LoVo (cell line): ENCODE measurements around the gene KIAA1217.
"Not testable (repeated sequence)": the region's sequence is repeated elsewhere in the genome, so short reads cannot be mapped to it uniquely, and the experiment has no call there.

Experiments used
- DNase-seq: peaks from one replicate; pipeline ENCODE4 v3.0.0-alpha.2; 2016; ENCODE audit warnings: low spot score

Gene KIAA1217

DNA sequence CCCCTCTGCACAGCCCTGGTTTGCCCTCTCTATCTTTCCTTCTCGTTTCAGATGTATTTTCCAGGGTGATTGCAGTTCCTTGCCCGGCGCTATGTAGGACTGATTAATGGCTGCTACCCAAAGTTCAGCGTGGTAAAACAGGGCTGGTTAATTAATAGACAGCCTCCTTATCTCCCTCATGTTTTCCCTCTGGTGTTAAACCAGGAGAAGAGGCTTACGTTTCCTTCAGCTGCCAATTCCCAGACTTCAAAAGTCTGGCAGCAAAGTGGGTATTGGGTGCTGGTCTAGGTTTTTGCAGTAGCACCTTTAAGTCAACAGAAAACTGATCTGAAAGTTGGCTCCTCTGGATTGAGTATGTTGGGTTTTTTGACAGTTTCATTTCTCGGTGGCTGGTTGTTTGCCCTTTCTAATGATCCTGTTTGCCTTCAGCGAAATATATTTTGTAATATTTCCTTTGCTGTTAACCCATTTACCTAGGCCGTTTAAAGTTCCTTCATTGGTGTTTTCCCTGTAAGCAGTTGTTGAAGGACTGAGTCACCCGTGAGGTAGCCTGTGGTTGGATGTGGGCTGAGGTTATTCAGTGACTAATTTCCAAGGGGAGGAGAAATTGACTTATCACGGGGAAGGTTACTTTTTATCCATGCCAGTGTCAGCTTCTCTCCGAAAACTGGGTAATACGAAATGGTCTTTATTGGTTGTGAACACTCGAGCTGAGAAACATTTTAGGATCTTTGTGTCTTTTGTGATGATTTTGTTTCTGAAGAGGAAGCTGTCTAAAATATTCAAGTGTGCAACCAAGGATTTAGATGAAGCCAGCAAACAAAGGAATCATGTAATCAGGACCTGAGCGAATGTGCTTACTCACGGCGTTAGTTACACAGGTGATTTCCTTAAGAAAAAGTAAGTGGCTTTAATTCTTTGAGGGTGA, 257.2 kb downstream of the KIAA1217 start:
- DNase-seq: peak; percentile 87

DNA sequence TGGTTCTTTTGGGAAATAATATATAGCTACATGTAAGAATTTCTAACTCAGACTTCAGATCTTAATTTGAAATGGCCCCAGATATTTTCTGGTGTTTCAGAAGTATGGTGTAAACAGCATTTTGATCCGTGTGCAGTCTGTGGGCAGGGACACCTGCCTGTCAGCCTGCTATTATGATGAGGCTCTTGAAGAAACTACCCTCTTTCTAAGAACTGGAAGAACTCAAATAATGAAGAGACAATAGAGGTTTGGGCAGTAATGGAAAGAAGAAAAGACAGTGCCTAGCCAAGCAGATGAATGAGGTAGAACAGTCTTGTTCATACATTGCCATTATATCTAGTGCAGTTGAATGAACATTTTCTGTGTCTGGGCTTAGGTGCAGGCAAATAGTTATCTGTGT, 258.2 kb downstream of the KIAA1217 start:
- no peak for DNase-seq

DNA sequence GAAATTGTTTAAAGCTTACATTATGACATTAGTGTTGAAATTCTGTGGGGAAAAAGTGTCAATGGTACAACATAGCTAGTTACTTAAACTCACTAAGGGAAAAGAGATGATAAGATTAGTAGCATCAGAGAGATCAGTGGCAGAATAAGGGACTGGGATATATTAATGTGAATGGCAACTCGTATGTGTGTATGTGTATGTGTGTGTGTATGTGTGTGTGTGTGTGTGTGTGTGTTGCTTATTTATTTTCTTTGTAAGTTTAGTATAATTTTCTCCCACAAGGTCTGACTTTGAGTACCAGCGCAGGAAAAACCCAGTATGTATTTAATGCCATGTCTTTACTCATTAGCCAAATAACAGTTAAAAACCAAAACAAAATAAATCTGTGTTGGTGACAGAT, 258.7 kb downstream of the KIAA1217 start:
- DNase-seq: no peak

DNA sequence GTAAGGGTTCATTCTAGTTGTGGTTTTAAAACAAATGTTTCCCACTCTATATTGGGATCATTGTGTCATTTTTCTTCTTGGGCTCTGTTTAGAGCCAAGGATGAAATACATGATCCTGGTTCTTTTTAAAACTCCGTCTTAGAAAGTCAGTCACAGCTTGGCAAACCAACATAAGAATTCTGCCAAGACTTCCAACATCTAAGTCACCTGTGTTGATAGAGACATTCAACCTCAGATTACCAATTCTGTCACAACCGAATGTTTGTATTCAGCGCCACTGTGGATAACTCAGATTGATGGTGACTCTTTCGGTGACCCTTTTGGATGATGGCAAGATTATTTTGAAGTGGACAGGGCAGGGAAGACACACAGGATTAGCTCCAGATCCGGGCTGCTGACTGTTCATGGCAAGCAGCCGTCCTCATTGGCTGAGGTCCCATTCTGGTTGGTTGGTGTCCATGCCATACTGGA, 259.4 kb downstream of the KIAA1217 start:
- DNase-seq: no peak

DNA sequence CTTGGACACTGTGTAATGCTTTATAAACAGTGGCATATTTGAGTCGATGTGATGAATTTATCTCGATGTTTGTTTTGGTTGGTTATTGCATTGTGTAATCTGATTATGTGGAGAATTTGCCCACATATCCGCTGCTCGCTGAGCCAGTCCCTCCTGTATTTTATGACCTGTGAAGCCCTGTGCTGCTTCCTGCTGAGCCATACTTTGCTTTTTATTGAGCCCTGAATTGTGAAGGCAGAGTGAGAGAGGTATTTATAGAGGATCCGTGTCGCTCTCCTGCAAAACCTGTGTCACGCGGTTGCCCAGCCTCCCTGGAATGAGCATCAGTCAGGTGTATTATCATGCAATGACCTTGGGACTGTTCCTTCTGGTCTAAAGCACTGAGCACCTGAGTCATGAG, 261.1 kb downstream of the KIAA1217 start:
- peak; percentile 85 for DNase-seq

DNA sequence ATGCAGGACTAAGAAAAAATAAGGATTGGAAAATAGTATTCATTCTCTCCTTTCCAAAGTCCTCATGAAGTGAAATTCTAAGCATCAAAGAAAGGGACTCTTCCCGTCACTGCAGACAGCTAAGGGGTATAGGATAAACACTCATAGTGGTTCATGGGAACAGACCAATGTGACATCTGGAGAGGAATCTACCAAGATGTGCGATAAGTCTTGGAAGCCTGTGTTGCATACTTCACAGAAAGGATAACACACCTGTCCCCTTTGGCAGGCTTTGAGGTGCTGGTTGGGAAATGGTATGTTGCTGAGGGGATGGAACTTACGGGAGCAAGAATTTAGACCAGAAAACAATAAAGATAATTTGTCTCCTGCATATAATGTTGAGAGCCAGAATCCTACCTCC, 266.7 kb downstream of the KIAA1217 start:
- no peak for DNase-seq

DNA sequence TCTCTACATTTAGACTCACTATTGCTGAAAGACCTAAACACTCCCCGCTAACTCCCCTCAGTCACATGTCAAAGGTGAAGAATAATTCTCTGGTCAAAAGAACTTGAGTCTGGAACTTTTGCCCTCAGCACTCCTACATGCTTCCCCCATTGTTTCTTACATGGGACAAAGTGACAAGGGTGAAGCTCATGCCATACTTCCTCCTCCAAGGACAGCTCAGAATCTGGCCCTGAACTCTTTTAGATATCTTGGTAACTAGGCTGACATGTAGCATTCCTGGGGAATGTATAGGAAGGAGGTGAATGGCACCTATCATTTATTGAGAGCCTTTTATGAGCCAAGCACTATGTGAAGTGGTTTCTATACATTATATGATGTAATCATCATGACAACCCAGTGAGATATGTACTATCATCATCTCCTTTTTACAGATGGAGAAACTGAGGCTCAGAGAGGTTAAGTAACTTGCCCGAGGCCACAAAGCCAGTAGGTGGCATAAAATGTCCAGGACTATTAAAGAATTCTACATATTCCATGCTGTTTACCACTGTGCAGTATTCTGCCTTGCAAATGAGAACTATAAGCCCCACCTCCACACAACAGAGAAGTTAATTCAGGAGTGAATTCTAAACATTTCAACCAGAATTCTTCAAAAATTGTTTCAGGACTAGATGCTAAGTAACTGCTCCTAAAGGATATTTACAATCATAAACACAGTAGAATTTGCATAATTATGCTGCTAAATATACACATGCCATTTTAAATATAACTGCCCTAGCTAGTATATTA, 268.2 kb downstream of the KIAA1217 start:
- DNase-seq: no peak

DNA sequence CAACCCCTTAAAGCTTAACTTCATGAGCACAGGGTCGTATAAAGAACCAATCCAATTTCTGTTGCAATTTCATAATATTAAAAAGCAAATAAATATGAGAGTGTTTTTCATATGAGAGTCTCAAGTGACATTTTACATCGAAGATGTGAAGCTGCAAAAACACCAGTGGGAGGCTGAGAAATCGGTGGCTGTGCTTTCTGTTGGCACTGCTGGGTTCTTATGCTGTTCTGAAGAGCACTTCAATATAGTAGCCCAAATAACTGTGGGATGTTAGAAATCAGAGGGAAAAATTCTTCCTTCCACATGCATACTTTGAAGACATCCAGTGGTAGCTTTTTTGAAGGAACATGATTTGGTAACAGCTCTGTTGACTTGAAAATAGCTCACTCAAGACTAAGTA, 269.0 kb downstream of the KIAA1217 start:
- no peak for DNase-seq

DNA sequence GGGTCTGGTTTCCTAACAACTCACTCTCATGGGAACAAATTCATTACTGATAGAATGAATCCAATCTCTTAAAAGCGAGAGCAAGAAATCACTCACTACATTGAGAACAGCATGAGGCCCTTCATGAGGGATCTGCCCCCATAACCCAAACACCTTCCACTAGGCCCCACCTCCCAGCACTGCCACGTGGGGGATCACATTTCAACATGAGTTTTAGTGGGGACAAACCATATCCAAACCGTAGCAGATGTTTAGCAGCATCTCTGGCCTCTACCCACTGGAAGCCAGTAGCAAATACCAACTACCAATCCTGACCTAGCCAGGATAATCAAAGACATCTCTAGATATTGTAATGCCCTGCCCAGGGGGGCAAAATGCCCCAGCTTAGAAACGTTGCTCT, 270.9 kb downstream of the KIAA1217 start:
- no peak for DNase-seq

DNA sequence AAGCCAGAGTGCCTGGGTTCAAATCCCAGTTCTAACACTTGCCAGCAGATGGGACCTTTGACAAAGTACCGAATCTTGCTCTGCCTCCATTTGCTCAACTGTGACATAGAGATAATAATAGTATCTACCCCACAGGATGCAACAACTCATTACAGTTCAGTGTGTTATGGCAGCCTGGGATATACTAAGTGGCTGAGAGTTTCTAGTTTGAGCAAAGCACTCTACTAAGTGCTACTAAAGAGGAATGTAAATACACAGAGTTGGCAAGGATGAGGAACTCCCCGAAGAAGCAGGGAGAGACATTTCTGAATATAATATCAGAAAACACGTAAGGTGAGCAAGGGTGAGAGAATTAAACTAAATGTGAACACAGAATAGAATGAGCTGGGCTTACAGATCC, 271.5 kb downstream of the KIAA1217 start:
- DNase-seq: no peak

DNA sequence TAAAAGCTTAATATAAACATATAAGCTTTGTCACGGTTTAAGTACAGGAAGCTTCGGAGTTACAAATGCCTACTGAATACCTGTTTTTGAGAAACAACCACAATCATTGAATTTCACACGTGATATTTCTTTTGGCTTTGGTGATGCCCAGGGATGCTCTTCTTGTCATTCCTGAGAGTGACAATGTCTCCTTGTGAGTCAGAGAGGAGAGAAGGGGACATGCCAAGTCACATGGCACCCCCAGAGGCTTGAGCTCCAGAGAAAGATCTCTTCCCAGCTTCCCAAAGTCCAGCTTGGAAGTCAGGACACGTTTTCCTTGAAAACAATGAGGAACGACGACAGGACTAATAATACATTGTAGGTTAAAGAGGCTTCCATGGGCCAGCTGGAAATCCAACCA, 272.3 kb downstream of the KIAA1217 start:
- no peak for DNase-seq

DNA sequence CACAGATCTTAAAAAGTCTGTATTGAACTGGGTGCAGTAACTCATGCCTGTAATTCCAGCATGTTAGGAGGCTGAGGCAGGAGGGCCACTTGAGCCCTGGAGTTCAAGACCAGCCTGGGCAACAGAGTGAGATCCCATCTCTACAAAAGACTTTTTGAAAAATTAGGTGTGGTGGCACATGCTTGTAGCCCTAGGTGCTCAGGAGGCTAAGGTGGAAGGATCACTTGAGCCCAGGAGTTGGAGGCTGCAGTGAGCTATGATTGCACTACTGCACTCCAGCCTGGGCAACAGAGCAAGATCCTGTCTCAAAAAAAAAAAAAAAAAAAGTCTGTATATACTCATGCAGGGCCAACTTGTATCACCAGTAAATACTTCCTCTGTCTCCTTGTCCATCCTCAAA, 273.8 kb downstream of the KIAA1217 start:
- DNase-seq: not testable (repeated sequence)

DNA sequence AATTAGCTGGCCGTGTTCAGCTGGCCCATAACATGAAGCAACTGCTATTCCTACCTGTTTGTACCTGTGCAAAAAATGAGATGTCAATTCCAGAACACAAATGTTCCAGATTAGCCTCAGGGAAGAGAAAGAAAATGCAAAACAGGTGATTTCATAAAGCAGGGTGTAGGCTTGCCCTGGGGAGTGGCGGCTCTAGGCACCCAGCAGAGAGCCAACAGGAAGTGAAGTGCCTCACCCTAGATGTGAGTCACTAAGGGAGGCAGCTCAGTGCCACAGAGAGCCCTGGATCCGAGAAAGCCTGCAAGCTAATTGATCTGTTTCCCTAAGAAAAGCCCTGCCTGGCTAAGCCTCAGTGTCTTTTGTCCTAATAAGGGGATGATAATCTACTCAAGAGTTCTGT, 274.8 kb downstream of the KIAA1217 start:
- DNase-seq: peak; percentile 92

DNA sequence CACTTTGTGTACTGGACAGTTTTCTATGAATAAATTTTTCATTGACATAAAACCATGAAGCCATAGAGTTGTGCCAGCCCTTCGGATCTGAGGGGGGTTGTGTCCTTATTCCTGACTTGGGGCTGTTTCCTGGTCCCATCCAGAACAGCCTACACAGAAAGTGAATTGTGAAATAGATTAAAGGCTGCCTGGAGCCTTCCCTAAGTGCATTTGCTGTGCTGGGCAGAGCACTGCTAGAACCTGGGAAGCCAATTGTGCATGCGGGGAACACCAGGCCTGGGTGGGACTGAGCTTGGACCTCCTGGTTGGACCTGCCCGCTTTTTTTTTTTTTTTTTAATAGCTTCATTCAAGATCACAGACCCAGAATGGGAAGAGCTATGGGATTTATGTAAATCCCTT, 275.8 kb downstream of the KIAA1217 start:
- DNase-seq: no peak

DNA sequence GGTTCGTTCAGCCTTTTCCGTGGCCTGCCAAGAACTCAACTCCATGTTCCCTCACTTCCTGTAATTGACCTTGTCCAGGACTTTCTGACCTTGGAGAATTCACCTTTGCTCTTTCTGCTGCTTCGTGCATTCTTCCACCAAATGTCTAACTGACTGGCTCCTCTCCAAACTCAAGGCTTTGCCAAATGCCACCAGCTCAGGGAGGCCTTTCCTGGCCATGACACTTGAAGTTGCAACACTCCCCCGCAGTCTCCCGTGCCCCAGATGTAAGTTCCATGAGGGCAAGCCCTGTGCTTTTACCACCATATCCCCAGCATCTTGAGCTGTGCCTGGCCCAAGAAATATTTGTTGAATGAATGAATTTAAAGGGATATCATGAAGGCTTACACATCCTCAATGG, 276.4 kb downstream of the KIAA1217 start:
- DNase-seq: no peak

DNA sequence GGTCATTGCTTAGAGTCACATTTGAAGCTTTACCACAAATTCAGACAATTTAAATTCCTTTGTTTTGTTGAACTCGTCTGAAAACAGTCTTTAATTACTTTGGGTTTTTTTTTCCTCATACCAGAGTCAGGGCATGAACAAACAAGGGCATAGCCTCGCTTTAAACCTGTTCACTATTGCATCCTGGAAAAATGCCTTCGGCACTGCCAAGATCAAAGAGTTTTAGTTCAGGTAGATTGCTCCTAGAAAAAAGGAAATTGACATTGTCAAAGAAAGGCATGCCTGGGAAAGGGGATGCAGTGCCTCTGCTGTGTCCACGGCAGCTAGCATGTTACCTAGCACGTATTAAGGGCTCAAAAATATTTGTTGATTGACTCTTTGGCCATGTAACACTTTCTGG, 279.7 kb downstream of the KIAA1217 start:
- peak; percentile 23 for DNase-seq

DNA sequence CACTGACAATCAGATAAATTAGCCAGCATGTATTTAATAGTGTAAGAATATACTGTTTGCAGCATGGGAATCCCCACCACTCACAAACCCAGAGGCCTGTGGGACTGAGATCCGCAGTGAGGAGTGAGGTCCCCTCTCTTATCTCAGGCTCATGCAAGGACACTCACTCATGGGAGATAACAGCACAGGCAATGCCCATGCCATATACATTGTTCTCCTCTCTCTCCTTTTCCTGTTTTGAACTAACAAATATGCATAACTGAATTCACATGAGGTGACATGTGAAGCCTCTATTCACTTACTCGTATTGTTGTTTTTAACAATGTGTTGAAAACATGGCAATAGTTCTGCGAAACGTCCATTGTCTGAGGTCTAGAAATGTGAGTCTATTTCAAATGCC, 284.2 kb downstream of the KIAA1217 start:
- DNase-seq: no peak

DNA sequence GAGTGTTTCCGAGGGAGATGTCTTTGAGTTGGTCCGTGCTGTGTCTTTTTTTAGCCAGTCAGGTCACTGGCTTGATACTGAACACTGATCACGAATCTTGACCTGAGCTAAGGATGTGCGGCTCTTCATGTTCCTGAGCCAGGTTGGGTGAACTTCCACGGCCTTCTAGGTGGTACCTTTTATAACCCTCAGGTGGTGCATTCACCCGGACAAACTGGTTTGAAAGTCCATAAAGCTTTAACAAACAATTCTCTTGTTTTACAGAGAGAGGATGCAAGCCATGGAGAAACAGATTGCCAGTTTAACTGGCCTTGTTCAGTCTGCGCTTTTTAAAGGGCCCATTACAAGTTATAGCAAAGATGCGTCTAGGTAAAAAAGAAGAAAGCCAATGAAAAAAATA, 285.3 kb downstream of the KIAA1217 start:
- DNase-seq: no peak

DNA sequence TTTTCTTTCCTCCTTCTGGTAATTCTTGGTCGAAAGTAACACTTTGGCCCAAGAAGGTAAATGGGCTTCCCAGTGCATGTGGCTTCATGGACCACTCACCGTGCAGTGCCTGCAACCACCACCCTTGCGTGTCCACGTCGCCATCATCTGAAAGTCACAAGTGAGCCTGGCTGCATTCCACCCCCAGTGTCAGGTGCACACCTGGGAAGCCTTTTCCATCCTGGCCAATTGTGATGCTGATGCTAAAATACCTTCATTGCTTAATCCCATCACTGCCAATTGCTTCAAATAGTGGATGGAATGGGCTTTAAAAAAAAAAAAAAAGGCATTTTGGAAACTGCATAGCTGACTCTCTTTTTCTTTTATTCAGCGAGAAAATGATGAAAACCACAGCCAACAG, 285.8 kb downstream of the KIAA1217 start:
- no peak for DNase-seq

DNA sequence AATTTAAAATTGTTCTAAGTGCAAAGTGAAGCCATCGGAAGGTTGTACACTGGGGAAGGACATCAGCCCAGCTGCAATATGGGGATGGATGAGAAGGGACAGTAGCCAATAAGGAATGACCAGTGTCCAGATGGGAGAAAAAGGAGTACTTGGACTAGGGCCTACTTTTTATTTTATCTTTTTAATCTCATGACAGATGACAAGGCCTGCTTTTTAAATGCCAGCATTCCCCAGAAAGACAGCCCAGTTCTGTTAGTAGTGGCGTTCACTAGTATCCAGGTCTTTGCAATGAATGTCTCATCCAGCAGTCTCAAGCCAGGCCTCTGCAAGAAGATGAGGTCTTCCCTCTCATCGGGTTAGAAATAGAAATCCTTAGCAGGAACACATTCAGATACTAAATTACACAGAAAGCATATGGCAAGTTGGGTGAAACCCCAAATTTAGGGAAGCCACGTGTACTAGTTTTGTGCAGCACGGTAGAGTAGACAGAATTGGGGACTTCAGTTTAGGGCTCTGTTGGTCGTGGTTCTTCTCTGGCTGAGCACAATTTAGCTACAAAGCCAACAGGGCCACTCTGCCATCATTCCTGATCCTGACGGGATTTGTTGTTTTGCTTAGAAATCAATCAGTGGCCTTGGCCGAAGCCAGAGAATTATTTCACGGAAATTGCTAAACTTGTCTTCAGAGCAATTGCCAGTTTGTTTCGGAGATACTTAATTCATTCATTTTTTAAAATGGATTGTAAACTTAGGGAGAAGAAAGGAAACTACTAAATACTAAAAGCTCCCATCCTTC, 286.9 kb downstream of the KIAA1217 start:
- DNase-seq: no peak

DNA sequence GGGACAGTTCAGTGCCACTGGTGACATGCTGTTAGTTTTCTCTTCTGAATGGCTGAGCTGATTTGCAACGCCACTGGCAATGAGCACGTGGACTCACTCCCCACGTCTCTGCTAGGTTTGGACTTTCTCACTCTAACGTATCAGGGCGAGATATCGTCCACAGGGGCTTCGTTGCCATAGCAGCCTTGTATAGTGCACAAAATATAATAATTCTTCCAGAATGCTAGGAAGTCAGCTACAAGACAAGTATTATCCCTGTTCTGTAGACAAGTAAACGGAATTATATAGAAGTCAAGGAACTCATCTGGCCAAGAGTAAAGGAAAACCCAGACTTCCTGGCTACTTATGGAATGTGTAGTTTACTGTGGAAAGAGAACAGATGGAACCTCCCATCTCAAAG, 288.0 kb downstream of the KIAA1217 start:
- no peak for DNase-seq

DNA sequence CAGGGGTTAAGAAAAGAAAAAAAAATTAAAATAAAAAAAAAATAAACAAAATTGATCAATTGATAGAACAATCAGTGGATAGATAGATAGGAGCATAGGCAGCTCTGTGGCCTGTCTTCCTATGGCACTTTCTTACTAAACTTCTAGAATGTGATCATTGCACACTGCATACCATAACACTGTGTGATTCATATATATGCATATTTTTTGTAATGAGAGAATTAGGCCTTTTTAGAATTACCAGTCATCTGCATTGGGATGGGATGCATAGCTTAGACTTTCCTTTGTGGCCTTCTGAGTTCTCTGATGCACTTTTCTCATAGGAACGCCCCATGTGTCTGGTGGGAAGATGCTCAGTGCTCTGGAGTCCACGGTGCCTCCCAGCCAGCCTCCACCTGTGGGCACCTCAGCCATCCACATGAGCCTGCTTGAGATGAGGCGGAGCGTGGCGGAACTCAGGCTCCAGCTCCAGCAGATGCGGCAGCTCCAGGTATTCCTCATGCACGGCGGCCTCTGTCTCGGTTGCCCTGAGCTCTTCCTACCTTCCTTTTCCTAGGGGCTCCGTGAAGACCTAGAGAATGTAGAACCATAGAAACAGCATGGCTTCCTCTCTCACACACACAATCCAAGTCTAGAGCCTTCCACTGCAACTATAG, 292.2 kb downstream of the KIAA1217 start:
- no peak for DNase-seq
